SU-DHL-6 (cell line): ENCODE measurements around the gene LINGO1.

Source experiments
- H2AFZ ChIP-seq: fragments of 200-600 bp; sonication (generic); 2 replicates; pipeline ENCODE4 v1.6.1; 2014; ENCODE audit warnings: low read depth, mild to moderate bottlenecking, moderate library complexity, mixed read lengths, antibody characterized with exemption, low read length; ENCODE audit not compliant: severe bottlenecking
- H3F3A ChIP-seq: fragments of 200-600 bp; shearing (Covaris generic); 2 replicates; pipeline ENCODE4 v1.6.0; 2016; ENCODE audit warnings: antibody characterized with exemption, mild to moderate bottlenecking; ENCODE audit not compliant: insufficient read depth
- H3K27ac ChIP-seq: fragments of 200-600 bp; sonication (generic); 2 replicates; pipeline ENCODE4 v1.5.1; 2016; ENCODE audit warnings: low read depth, mild to moderate bottlenecking, low read length, moderate library complexity, mixed read lengths
- H3K27me3 ChIP-seq: fragments of 200-600 bp; sonication (generic), shearing (Covaris generic); 2 replicates; pipeline ENCODE4 v1.6.0; 2014; ENCODE audit warnings: mild to moderate bottlenecking, low read length
- H3K36me3 ChIP-seq: fragments of 200-600 bp; sonication (generic); 2 replicates; pipeline ENCODE4 v1.6.1; 2014; ENCODE audit warnings: mild to moderate bottlenecking, low read length, mixed read lengths
- H3K4me2 ChIP-seq: fragments of 300-600, 200-600 bp; shearing (Covaris generic), sonication (generic); 2 replicates; pipeline ENCODE4 v1.6.0; 2014; ENCODE audit warnings: low read length, low read depth, mild to moderate bottlenecking; ENCODE audit not compliant: poor library complexity, severe bottlenecking
- H3K4me3 ChIP-seq: fragments of 200-600 bp; sonication (generic); 2 replicates; pipeline ENCODE4 v1.5.1; 2014; ENCODE audit warnings: antibody characterized with exemption, low read length, mild to moderate bottlenecking, mixed read lengths; ENCODE audit not compliant: insufficient read depth, poor library complexity, severe bottlenecking
- H3K79me2 ChIP-seq: fragments of 200-600 bp; sonication (generic); 2 replicates; pipeline ENCODE4 v1.6.1; 2014; ENCODE audit warnings: mild to moderate bottlenecking, low read length, moderate library complexity; ENCODE audit not compliant: insufficient read depth
- H3K9ac ChIP-seq: fragments of 200-600 bp; sonication (generic); 2 replicates; pipeline ENCODE4 v1.7.0; 2014; ENCODE audit warnings: mild to moderate bottlenecking, low read length
- H3K9me2 ChIP-seq: fragments of 200-600 bp; sonication (generic); replicated peaks from 2 replicates; pipeline ENCODE4 v1.6.1; 2014; ENCODE audit warnings: low read length; ENCODE audit not compliant: insufficient read depth
- H3K9me3 ChIP-seq: fragments of 200-600 bp; sonication (generic); 2 replicates; pipeline ENCODE4 v1.6.1; 2014; ENCODE audit warnings: low read length, mixed read lengths; ENCODE audit not compliant: insufficient read depth
- H4K20me1 ChIP-seq: fragments of 200-600 bp; sonication (generic); 2 replicates; pipeline ENCODE4 v1.6.1; 2014; ENCODE audit warnings: low read depth, mild to moderate bottlenecking, antibody characterized with exemption, low read length, moderate library complexity, mixed read lengths
- EZH2phosphoT487 ChIP-seq: fragments of 200-600 bp; sonication (generic), shearing (Covaris generic); conservative IDR thresholded peaks from 2 replicates; pipeline ENCODE4 v1.6.1; 2018; ENCODE audit warnings: mild to moderate bottlenecking, antibody characterized with exemption, low read length, moderate library complexity, mixed read lengths
- TF ChIP-seq, protein P1 (sequence below): fragments of 200-600 bp; sonication (generic); IDR thresholded peaks from one replicate; pipeline ENCODE4 v1.5.1; 2017; ENCODE audit warnings: antibody characterized with exemption, mild to moderate bottlenecking, low read length, moderate library complexity; ENCODE audit not compliant: insufficient read depth, poor library complexity, severe bottlenecking

Gene LINGO1

DNA sequence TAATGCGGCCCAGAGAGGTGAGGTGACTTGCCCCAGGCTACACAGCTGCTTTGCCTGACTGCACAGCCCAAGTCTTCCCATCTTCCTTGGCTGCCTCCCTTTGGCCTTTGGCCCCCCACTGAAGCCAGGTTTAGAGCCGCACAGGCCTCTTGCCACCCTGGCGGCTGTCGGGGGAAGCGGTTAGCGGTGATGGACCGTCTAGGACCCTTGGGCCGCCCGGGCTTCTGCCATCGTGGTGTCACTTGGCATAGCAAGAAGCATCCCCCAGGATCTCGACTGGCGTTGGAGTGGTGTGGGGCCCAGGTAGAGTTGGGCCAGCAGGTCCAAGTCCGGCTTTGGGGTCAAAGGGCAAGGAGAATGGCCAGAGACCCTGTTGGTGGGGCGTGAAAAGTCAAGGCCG lies 61.0 kb downstream of the LINGO1 start:
- TF ChIP-seq, protein P1, sequence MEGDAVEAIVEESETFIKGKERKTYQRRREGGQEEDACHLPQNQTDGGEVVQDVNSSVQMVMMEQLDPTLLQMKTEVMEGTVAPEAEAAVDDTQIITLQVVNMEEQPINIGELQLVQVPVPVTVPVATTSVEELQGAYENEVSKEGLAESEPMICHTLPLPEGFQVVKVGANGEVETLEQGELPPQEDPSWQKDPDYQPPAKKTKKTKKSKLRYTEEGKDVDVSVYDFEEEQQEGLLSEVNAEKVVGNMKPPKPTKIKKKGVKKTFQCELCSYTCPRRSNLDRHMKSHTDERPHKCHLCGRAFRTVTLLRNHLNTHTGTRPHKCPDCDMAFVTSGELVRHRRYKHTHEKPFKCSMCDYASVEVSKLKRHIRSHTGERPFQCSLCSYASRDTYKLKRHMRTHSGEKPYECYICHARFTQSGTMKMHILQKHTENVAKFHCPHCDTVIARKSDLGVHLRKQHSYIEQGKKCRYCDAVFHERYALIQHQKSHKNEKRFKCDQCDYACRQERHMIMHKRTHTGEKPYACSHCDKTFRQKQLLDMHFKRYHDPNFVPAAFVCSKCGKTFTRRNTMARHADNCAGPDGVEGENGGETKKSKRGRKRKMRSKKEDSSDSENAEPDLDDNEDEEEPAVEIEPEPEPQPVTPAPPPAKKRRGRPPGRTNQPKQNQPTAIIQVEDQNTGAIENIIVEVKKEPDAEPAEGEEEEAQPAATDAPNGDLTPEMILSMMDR = no peak
- TF ChIP-seq EZH2phosphoT487 = no peak
- H3K79me2 ChIP-seq = no peaks in the 10 kb centered on the region
- no peak overlapping the region for H3K27ac ChIP-seq
- no peaks in the 10 kb centered on the region for H3K27me3 ChIP-seq
- no peaks in the 10 kb centered on the region for H4K20me1 ChIP-seq
- H3K36me3 ChIP-seq = no peaks in the 10 kb centered on the region
- H2AFZ ChIP-seq = no peak overlapping the region
- H3K9me3 ChIP-seq = no peaks in the 10 kb centered on the region
- no peak overlapping the region for H3K4me2 ChIP-seq
- H3K9ac ChIP-seq = no peak overlapping the region
- H3K4me3 ChIP-seq = no peak overlapping the region
- no peaks in the 10 kb centered on the region for H3K9me2 ChIP-seq
- H3F3A ChIP-seq = no peaks in the 10 kb centered on the region

DNA sequence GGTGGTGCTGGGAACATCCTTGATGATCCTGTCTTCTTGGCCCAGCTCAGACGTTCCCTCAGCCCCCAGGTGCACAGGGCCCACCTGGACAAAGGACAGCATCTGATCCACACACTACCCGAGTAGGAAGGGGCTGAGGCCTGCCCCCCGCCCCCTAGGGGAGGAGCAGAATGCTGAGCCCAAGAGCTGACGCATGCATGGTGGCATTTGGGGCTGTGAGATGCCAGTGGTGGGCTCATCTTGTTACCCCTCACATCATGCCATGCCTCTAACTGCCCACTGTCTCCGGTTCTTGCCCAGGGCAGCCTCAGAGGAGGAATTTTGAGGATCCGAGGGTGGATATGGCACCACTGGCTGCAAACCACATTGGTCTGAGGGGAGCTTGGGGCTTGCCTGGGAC lies 61.5 kb downstream of the LINGO1 start:
- no peak overlapping the region for H3K4me3 ChIP-seq
- H3K4me2 ChIP-seq = no peak overlapping the region
- no peaks in the 10 kb centered on the region for H3K27me3 ChIP-seq
- H3K27ac ChIP-seq = no peak overlapping the region
- no peaks in the 10 kb centered on the region for H3K79me2 ChIP-seq
- H3K9me2 ChIP-seq = no peaks in the 10 kb centered on the region
- no peak overlapping the region for H3K9ac ChIP-seq
- H3K9me3 ChIP-seq = no peaks in the 10 kb centered on the region
- no peaks in the 10 kb centered on the region for H3K36me3 ChIP-seq
- H2AFZ ChIP-seq = no peak overlapping the region
- no peaks in the 10 kb centered on the region for H3F3A ChIP-seq
- H4K20me1 ChIP-seq = no peaks in the 10 kb centered on the region
- TF ChIP-seq EZH2phosphoT487 = no peak
- TF ChIP-seq, protein P1 = no peak

DNA sequence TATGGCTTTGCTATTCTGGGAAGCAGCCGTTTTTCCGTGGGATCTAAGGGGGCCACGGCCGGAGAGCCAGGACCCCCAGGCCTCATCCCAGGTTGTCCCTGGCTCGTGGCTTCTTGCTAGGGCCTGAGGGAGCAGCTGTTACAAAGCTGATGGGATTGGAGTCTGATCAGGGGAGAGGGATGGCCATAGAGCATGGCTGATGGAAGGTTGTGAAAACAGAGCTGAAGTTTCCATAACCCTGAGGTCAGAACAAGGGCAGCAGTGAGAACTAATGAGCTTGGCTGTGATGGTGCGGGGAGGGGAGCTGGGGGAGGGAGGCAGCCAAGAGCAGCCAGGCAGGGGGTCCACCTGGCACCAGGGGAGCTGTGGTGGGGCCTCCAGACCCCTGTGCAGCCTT lies 63.0 kb downstream of the LINGO1 start:
- H3F3A ChIP-seq = no peaks in the 10 kb centered on the region
- no peak overlapping the region for H3K4me3 ChIP-seq
- H3K9me3 ChIP-seq = no peaks in the 10 kb centered on the region
- TF ChIP-seq EZH2phosphoT487 = no peak
- TF ChIP-seq, protein P1 = no peak
- H3K9ac ChIP-seq = no peak overlapping the region
- no peak overlapping the region for H2AFZ ChIP-seq
- H3K4me2 ChIP-seq = no peak overlapping the region
- no peaks in the 10 kb centered on the region for H3K36me3 ChIP-seq
- H3K9me2 ChIP-seq = no peaks in the 10 kb centered on the region
- no peaks in the 10 kb centered on the region for H3K79me2 ChIP-seq
- no peak overlapping the region for H3K27ac ChIP-seq
- no peaks in the 10 kb centered on the region for H3K27me3 ChIP-seq
- H4K20me1 ChIP-seq = no peaks in the 10 kb centered on the region
